Renal cortex interstitium (tissue), 11 donors: ENCODE data around the gene TMEM181. TPM values are rescaled to one million over a fixed set of nuclear protein-coding genes. Genes with fewer than 3 reads are reported as not detected.
"Not testable (repeated sequence)": the region's sequence is repeated elsewhere in the genome, so short reads cannot be mapped to it uniquely, and the experiment has no call there.

Experiments
- DNase-seq, 11 donors: peaks; one replicate each; pipeline ENCODE4 v3.0.0-alpha.2; 2013; ENCODE audit warnings: low read depth in 9 of 11, low spot score in 4 of 11; ENCODE audit errors: extremely low read depth in 1 of 11
- polyA plus RNA-seq, 3 donors: library from polyadenylated mRNA; unstranded; fragments of 120-200 nt; gene quantifications; one replicate each; pipeline ENCODE4 v1.2.1, GENCODE V29; 2013; ENCODE audit not compliant: insufficient read length in 3 of 3

TMEM181 gene
- polyA plus RNA-seq, 3 donors: 19.7 to 24.8 (median 23.9) TPM

- DNase-seq: no peak
Measured at GRCh38 chr6:158663625-158664165, 103.8 kb downstream of the TMEM181 start.

GRCh38 chr6:158665332-158665731, 105.4 kb downstream of the TMEM181 start:
- no peak for DNase-seq

DNA sequence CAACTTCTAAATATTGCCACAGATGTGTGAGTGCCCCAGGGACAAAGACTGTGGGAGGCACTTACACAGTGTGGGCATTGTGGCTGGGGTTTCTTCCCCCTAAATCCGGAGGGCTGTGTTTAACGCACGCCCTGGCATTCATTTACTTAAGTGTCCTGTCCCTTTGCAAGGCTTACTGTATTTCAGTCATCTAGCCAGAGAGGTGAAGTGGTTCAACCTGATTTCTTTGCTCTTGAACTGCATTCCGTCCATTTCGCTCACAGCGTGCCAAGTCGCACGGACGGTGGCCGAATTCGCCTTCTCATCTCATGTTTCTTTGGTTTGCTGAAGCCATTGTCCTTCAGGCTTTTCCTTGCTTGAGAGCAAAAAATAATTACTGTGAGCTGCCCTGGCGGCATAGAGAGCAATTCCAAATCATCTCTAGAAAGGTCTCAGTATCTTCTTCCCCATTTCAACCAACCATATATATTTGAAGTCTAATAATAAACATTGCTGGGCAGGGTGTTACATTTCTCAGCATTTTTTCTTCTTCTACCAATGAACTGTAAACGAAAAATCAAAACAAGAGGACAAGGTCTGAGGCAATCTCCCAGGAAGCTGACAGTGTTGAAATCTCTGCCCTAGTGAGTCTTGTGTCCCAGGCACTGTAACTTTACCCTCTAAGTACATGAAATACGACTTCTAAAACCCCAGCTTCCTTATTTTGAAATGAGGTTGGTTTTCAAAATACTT, 106.9 kb downstream of the TMEM181 start:
- DNase-seq: no peak

GRCh38 chr6:158667360-158667981, 107.6 kb downstream of the TMEM181 start:
- DNase-seq: no peak

GRCh38 chr6:158668707-158669103, 108.8 kb downstream of the TMEM181 start:
- no peak for DNase-seq

- DNase-seq: no peak
Measured at GRCh38 chr6:158669145-158670035, 109.5 kb downstream of the TMEM181 start.

- not testable (repeated sequence) for DNase-seq
Measured at GRCh38 chr6:158672119-158672518, 112.2 kb downstream of the TMEM181 start.

- no peak for DNase-seq
Measured at GRCh38 chr6:158672726-158673125, 112.8 kb downstream of the TMEM181 start.

DNA sequence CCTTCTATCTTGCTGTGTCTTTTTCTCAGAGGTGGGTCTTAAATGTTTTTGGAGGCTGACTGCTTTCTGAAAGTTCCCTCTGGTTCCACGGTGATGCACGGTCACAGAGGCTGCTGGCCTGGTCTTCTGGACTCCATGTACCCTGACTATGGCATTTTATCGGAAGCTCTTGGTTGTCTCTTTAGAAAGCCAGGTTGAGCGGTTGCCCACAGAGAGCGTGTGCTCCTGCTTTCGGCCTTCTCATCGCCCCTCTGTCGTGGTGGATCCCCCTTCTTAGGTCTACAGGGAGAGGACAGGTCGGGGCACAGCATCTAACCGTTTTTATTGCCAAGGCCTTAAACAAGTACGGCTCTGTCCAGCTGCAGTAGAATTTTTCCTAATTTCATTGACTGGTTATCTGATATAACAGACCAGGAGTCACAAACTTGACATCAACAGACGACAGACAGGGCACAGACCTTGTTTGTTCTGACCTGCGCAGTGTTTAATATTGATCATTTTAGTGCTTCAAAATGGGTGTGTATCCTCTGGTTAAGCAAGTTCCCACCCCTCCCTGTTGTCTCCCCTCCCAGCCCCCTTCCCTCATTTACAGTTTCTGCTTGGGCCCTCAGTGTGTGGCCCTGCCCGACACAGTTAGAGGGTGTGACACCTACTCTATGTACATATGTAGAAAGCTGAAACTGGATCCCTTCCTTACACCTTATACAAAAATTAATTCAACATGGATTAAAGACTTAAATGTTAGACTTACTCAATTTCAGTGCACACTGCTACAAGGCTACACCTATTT, 114.6 kb downstream of the TMEM181 start:
- DNase-seq: no peak

DNA sequence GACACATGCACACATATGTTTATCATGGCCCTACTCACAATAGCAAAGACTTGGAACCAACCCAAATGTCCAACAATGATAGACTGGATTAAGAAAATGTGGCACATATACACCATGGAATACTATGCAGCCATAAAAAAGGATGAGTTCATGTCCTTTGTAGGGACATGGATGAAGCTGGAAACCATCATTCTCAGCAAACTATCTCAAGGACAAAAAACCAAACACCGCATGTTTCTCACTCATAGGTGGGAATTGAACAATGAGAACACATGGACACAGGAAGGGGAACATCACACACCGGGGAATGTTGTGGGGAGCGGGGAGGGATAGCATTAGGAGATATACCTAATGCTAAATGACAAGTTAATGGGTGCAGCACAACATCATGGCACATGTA, 117.2 kb downstream of the TMEM181 start:
- not testable (repeated sequence) for DNase-seq

DNA sequence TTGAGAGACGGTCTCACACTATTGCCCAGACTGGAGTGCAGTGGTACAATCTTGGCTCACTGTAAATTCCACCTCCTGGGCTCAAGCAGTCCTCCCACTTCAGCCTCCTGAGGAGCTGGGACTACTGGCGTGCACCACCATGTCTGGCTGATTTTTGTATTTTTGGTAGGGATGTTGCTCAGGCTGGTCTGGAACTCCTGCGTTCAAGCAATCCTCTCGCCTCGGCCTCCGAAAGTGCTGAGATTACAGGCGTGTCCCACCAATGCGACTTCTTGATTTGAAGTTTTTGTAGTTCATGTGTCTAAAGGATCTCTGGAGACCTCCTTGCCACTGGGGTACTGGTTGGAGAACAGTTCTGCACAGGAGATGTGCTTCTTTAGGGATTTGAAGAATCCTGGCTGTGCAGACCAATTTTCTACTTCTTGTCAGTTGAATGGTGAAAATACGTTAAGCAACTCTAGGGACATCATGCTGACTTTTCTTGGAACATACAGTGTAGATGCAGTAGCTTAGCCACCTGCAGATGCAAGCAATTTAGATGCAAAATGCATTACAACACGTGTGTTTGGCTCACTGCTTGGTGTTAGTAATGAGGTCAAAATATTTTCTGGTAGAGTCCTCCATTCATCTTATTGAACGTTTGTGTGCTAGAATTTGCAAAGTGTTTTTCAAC, 118.2 kb downstream of the TMEM181 start:
- no peak for DNase-seq

DNA sequence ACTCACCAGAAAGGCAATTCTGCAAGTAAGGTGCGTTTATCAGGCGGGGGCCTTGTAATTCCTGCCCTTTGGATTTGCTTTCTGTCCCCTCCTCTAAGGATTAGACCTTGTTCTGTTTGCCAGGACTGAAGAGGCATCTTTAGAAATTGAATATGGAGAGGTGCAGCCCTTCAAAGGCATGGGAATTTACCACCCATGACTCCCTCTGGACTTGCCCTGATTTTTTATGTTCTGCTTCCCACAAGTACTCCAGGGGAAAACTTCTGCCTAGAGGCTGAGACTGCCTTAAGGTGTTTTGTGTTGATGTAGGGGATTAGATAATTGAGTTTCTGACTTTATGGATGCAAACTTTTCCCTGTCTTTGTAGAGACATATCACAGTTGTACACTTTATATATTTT, 120.1 kb downstream of the TMEM181 start:
- no peak for DNase-seq

DNA sequence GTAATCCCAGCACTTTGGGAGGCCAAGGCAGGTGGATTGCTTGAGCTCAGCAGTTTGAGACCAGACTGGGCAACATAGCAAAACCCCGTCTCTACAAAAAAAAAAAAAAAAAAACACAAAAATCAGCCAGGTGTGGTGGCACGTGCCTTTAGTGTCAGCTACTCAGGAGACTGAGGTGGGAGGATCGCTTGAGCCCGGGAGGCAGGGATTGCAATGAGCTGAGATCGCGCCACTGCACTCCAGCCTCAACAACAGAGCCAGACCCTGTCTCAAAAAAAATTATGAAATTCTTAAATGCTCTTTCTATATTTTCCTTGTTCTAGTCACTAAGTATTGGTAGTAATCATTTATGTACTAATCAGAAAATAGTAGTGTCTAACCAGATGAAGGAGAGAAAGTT, 120.6 kb downstream of the TMEM181 start:
- DNase-seq: no peak

DNA sequence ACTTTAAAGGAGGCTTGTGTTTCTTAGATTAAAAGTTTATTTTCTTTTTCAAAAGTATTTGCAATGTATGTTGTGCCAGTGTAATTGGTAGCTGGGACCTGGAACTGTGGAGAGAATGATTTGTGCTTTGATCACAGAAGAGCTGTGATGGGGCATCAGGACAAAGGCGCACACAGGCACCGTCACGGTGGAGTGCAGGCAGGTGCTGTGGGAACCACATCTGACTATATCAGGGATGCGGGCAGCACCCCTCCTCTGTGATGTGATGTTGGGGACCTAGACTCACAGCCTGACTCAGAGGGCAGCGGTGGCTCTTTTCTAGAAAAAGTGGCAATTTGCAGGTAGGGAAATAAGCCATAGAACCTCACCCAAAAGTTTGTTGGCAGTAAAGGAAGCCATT, 124.4 kb downstream of the TMEM181 start:
- no peak for DNase-seq

GRCh38 chr6:158684745-158685324, 124.9 kb downstream of the TMEM181 start:
- no peak for DNase-seq
